GM18907 (cell line): Measurements from ENCODE around the gene CADM1.

ENCODE experiments used
- ATAC-seq: cut with Tn5 transposase; IDR thresholded peaks from one replicate; pipeline ENCODE4 v1.9.1; 2021; ENCODE audit warnings: mild to moderate bottlenecking, moderate library complexity; ENCODE audit not compliant: unreplicated experiment

Gene CADM1

GRCh38 chr11:115132436-115133228 is 371.6 kb downstream of the CADM1 start:
- ATAC-seq = no peak

GRCh38 chr11:115129473-115130289 is 374.5 kb downstream of the CADM1 start:
- no peak for ATAC-seq

- no peak for ATAC-seq
Observed at GRCh38 chr11:115128226-115128625, 376.0 kb downstream of the CADM1 start.

- no peak for ATAC-seq
Observed at GRCh38 chr11:115127790-115128189, 376.4 kb downstream of the CADM1 start.

- peak; percentile 92 for ATAC-seq
Observed at GRCh38 chr11:115126515-115127208, 377.6 kb downstream of the CADM1 start.

- peak; percentile 39 for ATAC-seq
Observed at GRCh38 chr11:115126092-115126491, 378.1 kb downstream of the CADM1 start.

GRCh38 chr11:115124786-115125185 is 379.4 kb downstream of the CADM1 start:
- ATAC-seq = no peak

GRCh38 chr11:115123641-115124040 is 380.6 kb downstream of the CADM1 start:
- no peak for ATAC-seq

- ATAC-seq = no peak
Observed at GRCh38 chr11:115122274-115122673, 381.9 kb downstream of the CADM1 start.
